ENCODE data around the gene FGFR2.

FGFR2 gene

DNA sequence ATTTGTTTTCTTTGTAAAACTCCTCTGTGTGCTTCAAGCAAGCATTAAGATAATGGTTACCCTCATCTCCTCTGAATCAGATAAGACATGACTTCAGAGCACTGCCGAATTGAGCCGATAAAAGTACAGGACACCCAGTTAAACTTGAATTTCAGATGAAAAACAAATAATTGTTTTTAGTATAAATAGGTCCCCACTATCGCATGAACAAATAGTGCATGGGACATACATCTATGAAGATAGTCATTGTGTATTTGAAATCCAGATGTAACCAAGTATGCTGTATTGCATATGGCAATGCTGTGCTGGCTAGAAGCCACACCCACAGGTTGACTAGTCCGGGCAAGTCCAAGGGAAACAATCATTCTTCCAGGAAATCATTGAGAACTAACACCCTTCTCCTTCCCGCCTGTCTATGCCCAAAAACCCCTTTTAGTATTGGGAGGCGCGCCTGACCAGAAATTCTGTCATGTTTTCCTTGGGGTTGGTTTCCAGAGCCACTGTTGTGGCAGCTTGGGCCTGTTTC is 12.6 kb upstream of the FGFR2 start:
- no peak for DNase-seq (ENCODE audit: low read depth)

DNA sequence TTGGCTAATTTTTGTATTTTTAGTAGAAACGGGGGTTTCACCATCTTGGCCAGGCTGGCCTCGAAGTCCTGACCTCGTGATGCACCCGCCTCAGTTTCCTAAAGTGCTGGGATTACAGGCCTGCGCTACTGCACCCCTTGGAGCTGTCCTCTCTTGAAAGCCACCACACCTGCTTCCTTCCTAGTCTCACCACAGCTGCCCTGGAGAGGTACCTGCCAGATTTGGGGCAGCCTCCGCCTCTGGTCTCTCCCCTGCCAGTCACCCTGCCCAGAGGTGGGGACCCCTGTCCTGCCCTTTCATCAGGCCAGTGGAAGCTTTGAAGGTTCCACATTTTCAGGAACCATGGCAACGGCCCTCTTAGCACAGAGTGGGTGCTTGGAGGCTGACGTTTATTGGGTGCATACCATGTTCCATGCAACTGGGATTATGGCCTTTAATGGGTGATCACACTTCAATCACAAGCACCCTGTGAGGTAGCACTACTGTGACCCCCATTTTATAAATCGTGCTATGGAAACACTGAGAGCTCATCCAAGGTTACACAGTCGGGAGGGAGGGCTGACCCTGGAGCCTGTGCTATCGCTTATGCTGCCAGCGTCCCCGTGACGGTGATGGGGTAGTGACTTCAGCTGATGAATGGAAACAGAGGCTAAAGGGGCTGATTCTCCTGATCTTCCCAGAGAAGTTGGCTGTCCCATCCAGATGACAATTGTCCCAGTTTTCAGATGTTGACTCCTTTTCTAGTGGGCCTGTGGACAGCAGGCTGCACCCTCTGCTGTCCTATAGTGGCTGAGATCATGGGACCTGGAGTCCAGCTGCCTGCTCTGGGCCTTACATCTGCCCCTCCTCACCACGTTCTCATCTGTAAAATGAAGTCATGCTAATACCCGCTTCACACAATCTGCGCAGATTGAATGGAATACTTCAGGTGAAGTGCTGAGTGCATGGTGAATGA is 11.5 kb upstream of the FGFR2 start:
- no peak for DNase-seq (ENCODE audit: low read depth)

DNA sequence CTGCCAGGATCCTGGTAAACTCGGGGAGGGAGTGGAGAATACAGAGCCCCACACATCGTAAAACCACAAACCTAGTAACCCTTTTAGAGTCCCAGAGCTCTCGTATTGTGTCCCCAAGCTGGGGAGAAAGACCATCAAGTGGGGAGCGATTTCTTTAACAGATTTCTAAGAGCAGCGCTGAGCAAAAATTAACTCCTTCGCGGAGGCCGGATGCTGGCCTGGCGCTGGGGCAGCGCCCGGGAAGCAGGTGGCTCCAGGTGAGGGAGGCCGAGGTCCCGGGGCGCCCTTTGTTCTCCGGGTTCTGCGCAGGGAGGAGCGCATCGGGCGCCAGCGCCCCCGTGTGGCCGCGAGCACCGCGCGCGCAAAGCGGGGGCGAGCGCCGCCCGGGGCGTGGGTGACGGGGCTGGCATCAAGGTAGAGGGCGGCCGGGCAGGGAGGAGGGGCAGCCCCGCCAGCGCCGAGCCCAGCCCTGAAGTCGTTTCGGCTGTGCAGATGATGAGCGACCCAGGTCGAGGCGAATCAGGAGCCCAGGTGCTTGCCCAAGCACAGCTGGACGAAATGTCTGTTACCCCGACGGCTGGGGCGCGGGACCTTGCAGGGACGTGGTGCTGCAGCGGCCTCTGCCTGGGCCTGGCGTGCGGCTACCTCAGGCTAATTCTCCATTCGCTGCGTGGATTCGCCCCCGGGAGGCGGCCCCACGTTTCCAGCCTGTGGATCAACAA is 10.4 kb upstream of the FGFR2 start:
- DNase-seq (ENCODE audit: low read depth): no peak

DNA sequence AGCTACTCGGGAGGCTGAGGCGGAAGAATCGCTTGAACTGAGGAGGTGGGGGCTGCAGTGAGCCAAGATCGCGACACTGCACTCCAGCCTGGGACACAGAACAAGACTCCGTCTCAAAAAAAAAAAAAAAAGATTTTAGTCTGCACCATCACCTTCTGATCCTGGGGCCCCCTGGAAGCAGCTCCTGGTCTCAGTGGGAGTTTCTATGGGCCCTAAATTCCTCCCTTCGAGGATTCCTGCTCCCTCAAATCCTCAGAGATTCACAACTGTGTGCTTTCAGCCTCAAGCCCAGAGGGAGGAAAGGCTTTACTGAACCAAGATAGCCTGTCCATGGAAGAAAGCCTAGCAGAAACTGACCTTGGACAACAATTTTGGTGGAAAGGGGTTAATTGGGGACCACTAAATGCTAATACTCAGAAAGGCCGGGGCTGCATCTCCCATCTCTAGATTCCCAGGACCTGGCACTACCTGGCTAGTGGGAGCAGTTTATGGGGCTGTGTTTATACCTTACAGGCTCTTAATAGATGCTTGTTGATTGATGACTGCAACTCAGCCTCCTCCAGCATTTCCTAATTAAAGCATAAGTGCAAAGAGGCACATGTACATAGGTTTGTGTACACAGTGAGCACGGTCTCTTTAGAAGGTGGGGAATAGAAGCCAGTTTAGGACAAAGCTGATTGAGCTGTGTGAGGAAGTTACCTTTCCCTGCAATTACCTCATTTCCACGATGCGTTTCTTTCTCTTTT is 9.2 kb upstream of the FGFR2 start:
- no peak for DNase-seq (ENCODE audit: low read depth)

DNA sequence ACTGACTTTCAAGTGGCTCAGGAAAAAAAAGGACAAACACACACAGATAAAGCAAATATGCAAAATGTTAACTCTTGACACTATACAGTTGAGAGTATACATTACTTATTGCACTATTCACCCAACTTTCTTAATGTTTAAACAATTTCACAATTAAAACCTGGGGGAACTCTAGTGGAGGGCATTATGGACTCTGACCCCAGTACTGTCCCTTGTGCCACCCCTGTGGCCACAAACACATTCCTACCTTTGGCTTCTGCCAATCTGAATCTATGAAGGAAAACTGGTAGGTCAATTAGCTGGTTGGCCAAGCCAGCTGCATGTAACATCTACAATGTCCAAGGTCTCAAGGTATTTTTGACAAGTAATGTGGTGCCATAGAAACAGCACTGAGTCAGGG is 7.5 kb upstream of the FGFR2 start:
- no peak for DNase-seq (ENCODE audit: low read depth)

DNA sequence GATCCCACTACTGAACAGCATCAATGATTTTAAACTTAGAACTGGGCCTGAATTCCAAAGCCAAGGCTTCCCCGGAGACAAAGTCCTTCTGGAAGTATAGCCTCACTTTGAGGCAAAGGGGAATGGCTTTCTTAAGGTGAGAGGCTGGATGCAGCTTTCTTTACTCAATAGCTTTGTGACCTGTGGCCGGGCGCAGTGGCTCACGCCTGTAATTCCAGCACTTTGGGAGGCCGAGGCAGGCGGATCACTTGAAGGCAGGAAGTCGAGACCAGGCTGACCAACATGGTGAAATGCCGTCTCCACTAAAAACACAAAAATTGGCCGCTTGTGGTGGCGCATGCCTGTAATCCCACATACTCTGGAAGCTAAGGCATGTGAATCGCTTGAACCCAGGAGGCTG is 3.2 kb upstream of the FGFR2 start:
- no peak for DNase-seq (ENCODE audit: low read depth)

DNA sequence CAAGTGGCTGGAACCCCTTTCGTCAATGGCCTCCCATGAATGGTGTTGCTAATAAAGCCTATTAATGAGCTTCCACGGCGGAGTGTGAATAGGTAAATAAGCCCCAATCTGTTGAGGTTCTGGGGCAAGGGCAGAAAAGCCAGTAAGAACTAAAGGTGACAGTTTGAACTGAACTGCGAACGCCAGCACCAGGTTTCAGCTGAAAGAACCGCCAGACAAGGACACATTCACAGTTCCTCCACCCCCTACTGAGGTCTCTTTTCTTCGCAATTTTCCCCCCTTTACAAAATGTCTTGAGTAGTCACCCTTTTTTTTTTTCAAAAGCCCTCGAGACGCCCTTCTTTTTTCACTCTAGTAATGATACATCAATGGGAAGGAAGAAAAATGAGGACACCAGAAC is 2.4 kb upstream of the FGFR2 start:
- DNase-seq (ENCODE audit: low read depth): no peak

DNA sequence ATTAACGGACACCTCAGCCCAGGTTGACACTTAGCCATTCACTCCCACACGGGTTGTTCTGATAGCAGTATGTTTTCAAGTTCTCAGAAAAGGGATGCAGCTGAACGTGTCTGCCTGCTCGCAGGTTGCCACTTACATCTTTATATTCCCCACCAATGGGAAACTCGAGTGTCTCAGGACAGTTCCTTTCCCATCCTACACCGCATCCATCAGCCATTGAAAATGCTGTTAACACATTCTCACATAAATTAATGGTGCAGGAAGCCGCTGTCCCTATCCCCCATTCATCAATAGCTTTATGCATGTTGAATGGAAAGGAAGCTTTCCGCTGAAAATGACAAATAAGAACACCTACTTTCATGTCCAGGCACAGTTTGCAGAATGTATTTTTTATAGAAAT is 1.7 kb upstream of the FGFR2 start:
- DNase-seq (ENCODE audit: low read depth): no peak

DNA sequence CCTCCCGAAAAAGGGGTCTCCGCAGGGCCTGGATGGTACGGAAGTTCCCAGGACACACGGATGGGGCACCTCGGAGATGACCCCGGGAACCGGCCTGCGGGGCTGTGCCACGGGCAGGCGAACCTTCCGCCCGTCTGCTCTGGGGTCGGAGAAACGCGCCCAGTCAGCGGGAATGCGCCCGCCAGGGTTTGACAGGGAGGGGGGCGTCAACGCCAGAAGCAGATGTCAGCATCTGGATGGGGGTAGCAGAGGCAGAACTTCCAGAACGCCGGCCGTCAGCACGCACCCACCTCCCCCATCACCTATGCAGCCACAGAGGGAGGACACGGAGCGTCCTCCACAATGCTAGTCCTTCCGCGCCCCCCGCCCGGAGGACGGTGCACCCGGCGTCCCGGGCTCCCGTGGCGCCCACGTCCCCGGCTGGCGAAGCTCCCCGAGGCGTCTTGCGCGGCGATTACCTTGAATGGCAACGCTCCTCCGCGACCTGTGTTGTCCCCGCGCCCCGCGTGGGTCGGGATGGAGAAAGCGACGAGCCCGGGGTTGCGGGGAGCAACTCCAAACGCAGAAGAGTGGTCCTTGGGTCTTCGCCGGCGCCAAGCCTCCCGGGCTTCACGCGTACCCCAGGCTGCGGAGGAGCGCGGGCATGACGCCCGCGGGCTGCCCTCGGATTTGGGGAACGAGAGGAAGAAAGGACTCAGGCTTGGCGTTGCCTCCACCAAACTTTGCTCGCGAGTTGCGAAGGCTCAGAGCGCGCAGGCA is 561 bp downstream of the FGFR2 start:
- no peak for DNase-seq (ENCODE audit: low read depth)

DNA sequence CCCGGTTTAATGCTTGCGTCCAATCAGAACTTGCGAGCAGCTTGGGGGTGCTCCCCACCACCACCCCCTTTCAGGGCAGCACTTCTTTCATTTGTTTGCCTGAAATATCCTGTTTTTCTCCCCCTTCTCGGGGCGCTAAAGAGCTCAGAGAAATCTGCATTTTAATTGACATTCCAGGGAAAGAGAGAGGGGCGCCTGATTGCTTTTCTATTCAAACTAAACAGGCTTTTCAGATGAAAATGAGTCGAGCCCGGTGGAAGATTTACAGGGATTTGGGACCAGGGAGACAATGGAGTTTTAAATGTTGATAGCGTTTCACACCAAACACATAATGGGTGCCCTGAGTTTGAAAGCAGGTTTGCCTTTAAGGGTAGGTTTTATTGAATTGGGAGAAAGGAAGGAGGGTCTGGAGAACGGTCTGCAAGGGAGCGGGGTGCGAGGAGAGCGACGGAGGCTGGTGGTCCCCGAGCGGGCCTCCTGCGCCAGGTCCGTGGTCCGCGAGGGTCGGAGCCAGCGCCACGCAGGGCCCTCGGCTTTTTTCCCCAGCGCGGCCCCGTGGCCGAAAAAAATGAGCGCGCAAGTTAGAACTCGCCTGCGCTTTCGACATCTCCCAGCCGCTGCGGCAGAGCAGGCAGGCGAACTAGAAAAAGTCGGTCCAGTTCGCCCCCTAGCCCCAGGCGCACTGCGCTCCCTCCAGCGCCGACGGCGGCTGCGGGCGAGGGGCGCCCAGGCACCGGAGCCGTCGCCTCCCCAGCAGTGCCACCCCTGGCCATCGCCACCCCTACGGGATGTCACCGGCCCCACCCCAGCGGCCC is 1.3 kb downstream of the FGFR2 start:
- no peak for DNase-seq (ENCODE audit: low read depth)

DNA sequence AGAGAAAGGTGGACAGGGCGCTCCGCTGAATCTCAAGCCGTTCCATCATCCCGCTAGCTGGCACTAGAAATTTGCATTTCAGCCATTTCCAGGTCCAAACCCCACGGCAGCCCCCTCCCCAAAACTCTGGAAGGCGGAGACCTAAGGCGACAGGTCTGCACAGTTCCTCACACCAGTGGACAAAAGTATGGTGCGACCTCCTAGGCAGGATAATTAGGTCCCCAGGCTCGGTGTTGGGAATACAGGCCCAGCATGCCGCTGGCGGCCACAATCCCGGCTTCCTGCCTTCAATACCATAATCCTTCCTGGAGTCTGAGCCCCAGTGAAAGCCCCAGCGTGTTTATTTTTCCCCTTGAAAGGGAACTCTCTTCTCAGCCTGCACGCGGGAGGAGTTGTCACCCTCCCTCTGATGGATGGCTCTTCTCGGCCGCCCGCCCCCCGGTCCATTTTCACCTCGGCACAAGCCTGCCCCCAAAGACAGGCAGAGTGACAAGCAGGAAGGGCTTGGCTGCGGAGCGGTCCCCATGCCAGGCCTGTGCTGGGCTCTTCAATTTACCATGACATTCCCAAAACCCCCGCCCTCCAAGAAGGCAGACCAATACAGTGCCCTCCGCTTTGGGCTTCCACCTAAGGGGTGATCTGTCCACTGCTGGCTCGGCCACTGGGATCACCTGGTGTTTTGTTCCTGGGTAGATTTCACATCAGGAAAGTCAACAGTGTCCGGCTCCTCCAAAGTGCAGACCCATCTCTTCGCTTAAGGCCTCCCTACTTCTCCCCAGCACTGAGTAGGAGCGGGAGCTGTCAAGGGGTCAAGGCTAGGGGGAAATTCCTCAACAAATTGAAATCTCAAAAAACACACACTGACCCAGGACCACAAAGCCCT is 2.2 kb downstream of the FGFR2 start:
- no peak for DNase-seq (ENCODE audit: low read depth)

DNA sequence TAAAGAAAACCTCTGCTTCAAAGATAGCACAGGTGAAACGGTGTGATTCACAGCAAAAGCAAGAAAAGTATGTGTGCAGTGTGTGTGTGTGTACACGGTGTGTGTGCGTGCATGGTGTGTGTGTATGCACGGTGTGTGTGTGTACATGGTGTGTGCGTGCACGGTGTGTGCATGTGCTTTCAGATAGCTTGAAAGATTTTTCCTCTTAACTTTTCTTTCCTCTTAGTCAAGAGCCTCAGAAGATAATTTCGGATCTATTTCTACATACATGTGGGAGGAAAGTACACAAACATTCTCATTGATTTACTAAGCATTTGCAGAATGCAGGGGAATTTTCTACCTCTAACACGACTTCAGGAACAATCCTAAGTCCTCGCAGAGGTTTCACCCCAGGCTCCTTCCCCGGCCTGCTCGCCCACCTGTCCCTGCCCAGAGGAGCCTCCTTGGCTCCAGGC is 2.9 kb downstream of the FGFR2 start:
- no peak for DNase-seq (ENCODE audit: low read depth)

DNA sequence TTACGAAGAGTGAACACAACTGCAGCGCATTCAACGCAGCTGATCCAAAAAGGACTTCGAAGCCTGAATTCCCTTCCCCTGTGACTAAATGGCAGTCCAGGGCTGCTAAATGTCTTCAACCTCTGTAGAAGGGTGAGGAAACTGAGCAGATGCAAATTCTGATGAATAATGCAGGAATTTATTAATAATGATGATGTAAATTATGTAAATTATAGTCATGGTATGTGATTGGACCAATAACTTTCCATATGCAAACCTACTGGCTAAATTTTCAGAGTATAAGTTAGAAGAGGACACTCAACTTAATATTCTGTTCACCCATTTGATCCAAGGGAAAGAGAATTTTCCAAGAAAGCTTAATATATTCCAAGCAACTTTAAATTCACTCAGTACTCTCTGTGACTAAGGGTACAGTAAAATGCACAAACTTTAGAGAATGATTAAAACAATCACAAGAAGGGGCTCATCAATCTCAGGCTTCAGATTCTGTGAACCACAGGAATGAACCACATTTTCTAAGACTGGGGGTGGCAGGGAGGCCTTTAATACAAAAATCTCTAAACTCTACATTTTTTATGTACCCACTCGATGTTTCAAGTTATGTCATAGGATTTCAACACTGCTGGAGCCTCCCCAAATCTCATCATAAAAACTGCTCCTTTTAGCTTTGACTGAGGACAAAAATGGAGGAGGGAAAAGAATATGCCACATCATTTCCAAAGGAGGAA is 3.5 kb downstream of the FGFR2 start:
- no peak for DNase-seq (ENCODE audit: low read depth)

DNA sequence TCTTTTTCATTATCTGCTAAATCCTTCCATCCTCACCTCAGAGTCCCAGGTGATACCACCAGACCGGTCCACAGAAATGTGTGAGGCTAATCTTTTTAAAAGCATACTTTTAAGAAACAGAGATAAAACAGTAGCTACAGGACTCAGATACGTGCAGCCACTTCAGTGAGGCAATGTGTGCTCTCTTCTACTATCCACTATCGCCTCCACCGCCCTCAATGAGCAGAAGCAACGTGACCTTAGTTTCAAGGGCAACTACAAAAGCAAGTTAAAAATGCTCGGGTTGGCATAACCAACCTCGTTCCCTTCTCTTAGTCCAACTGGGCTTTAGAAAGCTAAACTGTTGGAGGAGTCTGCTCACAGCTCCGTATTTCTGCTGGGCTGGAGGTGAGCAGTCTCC is 4.2 kb downstream of the FGFR2 start:
- no peak for DNase-seq (ENCODE audit: low read depth)

DNA sequence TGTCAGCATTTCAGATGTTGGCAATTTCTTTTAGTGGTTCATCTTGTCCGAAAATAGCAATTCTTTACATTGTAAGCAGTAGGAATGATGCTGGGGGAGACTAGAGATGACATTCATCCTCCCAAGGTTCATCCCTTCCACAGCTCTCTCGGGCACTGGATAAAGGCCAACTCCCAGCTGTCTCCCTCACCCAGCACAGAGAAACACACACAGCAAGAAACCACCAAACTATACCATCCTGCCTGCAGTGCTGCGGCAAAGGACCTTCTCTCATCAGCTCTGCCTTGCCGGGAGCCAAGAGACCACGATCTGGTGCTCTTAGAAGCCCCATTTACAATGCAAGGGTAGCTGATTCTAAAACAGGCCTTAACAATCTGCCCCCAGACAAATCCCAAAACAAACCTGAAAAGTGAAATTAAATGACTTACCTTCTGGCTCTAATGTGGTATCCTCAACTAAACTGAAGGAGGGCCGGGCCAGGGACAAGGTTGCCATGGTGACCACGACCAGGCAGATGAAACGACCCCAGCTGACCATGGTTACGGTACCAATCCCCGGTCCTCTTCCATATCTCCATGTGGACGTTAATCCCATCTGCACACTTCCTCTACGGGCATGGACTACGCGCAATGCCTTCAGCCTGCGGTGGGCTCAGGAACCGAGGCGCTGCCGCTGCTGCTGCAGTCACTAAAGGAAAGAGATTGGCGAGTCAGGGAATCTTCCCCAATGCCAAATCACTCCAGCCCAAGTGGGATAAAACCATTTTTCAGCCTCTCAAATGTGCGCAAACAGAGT is 4.8 kb downstream of the FGFR2 start:
- no peak for DNase-seq (ENCODE audit: low read depth)

DNA sequence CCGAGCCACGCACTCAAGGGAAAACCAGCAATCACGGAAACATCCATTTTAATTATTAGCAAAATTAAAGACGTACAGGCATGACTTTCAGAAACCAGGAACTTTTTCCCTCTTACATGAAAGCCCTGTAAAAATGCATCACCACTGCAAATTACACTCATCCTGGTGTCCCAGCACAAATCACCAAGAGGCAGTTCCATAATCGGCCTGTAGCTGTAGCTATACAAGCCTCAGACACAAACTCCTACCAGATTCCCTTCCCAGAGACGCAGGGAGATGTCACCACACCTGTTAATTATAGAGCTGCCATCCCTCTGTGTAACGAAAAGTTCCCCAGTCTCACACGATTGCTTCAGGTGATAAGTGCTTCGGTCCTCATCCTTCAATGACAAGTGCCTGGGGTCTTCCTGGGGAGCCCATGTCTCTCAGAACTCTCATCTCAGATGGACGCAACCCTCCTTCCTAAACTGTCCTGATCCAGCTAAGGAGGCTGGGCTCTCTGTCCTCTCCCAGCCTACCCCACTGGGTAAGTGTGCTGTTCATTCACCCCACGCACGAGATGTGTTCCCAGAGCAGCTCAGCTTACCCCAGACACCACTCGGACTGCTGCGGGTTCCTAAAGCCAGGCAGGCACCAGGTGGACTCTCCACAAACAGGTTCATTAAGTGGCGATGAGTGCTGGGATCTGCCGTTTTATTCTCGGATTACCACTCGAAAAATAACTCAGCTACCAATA is 5.9 kb downstream of the FGFR2 start:
- DNase-seq (ENCODE audit: low read depth): no peak

DNA sequence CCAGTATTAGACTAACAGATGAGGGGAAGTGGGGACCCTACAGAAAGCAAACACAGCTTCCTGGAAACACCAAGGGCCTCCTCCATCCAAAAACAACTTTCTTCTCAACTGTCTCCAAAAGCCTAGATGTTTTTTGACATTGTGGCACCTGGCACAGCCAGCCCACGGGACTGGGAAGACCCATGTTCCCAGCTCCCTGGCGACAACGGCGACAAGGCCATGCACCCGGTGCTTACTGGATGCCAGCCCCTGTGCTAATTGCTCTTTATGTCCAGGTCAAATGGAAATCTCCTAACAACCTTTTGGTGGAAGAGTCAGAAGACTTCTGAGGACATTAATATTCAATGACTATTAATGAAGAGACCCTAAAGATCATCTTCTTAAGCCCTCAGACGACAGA is 7.1 kb downstream of the FGFR2 start:
- no peak for DNase-seq (ENCODE audit: low read depth)
